Activated CD8-positive, alpha-beta memory T cell treated with anti-CD3 and anti-CD28 coated beads, Interleukin-2, amount 50 U/mL, for 24 hours (primary cell): Measurements from ENCODE around the gene CHST14.

Experiments used
- DNase-seq: peaks from one replicate; pipeline ENCODE4 v3.0.0-alpha.2; 2020; ENCODE audit errors: extremely low read depth

The CHST14 gene

DNA sequence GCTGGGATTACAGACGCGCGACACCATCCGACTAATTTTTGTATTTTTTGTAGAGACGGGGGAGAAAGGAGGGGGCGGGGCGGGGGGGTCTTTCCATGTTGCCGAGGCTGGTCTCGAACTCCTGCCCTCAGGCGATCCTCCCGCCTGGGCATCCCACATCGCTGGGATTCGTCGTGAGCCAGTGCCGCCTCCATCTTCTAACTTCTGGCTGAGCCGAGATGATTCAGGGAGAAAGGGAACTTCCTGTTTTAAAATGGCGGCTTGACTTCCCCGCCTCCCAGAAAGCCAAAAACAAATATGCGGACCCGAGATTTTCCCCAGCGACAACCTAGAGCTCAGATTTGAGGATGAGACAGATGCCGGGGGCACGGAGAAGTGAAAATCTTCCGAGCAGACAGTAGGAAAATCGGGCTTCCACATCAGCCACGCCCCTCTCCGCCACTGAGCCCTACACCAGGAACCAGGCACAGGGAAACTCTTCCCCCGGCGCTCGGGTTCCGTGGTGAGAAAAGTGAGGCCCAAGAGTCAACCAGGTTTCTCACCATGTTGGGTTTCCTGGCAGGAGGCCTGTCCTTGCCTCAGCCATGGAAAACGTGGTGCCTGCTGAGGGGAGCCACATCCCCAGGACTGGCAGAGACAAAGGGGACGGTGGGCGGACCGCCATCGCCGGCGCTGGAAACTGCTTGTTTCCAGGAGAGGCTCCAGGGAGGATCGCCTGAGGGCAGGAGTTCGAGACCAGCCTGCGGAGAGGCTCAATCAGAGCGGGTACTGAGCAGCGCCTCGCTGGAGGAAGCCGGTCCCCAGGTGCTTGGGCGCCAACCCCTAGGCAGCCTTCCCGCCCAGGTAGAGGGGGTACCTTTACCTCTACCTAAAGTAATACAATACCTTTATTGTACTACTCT lies 18.7 kb downstream of the CHST14 start:
- no peak for DNase-seq

DNA sequence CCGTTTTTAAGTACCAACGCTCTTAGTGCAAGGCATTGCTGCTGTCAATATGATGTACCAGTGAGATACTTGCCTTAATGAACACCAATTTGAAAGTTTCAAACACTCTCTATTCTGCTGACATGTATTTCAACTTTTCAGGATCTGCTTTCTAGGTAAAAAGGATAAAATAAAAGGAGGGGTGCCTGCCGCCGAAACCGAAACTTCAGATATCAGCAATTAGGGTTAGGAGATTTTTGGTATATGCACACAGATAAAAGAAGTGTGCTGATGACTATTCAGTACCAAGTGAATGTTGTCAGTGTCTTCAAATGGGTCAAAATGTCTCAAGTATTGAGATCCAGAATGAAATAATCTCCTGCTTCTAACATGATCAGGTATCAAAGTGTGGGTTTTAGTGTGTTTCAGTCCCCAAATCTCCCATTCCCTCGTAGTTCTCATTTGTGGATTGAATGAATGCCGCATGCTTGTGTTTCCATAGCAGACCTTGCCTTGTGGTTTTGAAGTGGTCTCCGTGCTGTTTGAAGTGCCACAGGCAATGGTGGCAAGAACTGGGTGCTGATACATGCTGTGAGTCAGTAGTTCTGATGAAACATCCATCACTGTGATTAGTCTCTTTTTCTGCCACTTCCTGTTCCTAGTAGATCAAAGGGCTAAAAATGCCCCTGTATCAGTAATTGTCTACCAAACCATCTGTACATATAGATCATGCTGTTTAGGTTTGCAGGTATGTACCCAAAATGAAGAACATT lies 22.5 kb downstream of the CHST14 start:
- peak; percentile 35 for DNase-seq

DNA sequence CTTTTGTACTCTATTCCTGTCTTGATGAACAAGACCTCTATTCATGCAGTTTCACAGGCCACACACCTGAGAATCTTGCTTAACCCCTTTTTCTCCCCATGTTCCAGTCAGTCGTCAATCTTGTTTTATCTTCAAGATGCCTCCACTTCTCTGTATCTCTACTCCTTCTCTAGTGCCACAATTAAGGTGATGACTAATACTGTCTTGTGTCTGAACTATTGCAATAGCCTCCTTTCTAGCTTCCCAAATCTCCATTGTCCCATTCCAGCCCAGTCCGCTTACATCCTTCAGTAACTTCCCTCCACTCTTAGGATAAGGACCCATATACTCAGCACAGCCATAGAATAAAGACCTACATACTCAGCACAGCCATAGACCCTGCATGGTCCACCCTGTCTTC lies 24.7 kb downstream of the CHST14 start:
- DNase-seq, result no peak

DNA sequence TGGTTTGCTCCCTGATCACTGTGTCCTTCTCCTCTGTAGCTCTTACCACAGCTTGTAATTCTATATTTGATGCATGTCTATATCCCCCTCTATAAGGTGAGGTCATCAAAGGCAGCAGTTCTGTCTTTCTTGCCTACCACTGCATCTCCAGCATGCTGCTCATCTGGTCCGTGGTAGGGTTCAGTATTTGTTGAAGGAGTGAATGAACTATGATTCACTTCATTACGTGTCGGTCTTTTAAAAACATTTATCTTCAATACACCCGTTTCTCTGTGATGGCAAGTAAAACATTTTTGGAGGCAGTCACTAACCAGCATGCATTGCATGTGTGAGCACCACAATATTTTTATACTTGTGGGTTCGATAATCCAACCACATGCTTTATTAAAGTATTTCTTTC lies 27.6 kb downstream of the CHST14 start:
- DNase-seq, result no peak

DNA sequence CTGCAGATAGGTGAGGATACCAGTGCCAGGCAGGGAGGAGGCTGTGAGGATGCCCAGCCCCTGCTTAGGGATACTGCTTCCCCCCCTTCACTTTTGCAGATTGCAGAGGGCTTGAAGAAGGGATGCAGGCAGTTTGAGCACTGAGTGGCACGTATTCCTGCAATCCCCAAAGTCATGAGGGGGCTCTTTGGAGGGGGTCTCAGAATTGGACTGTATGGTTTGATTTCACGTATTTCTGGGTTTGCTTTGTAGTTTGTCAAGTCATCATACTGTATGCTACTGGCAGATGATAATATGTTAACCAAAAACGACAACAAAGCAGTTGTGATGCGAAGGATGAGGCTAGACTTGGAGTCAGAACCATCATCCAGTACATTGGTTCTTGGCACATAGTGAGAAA lies 28.1 kb downstream of the CHST14 start:
- no peak for DNase-seq

DNA sequence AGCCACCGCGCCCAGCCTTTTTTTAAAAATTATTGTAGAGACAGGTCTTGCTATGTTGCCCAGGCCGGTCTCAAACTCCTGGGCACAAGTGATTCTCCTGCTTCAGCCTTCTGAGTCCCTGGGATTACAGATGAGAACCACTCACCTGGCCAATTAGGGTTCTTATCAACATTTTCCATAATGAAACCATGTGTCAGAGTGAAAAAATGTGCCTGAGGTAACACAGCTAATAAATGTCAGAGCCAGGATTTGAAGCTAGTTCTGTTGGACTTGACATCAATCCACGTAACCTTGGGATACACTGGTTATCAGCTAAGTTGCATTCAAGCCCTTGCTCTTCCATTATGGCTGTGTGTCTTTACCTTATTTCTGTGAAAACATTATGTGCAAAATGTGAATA lies 29.1 kb downstream of the CHST14 start:
- DNase-seq, result no peak

DNA sequence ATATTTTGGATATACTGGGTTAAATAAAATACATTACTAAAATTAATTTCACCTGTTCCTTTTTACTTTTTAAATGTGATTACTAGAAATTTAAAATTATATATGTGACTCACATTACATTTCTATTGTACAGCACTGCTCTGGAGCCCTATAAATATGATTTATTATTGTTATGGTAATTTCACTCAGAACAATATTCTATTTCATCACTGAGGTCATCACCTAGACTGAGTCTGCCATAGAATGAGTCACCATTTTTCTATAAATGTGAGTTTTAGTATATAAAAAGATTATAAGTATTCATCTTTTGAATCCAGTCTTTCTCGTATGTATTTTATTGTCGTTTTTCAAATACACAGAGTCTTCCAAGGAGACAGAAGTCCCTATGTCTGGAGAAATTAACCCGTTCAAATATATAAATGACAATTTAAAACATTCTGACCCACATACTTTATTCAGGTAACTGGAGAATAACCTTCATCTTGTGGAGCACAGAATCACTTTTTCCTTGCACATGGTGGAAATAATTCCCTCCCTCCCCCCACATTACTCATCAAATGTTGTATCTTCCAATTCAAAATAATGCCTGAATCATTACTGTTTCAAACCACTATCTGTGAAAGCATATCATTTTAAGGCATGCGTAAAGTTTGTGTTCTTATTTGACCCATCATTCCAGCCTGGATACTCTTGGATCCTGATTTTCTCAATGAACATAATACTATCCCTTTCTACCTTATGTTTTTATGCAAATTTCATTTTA lies 30.0 kb downstream of the CHST14 start:
- DNase-seq, result no peak

DNA sequence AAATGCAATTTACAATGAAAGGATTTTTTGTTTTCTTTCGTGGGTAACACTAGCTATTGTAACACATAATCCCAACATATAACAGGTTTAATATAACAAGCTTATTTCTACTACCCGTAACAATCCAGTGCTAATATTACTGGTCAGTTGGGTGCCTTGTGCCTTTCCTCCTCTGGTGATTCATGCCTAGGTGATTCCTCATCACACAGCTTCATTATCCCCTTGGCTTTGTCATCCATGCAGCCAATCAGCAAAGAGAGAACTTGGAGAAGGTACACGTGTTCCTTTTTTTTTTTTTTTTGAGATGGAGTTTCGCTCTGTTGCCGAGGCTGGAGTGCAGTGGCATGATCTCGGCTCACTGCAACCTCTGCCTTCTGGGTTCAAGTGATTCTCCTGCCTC lies 30.7 kb downstream of the CHST14 start:
- no peak for DNase-seq

DNA sequence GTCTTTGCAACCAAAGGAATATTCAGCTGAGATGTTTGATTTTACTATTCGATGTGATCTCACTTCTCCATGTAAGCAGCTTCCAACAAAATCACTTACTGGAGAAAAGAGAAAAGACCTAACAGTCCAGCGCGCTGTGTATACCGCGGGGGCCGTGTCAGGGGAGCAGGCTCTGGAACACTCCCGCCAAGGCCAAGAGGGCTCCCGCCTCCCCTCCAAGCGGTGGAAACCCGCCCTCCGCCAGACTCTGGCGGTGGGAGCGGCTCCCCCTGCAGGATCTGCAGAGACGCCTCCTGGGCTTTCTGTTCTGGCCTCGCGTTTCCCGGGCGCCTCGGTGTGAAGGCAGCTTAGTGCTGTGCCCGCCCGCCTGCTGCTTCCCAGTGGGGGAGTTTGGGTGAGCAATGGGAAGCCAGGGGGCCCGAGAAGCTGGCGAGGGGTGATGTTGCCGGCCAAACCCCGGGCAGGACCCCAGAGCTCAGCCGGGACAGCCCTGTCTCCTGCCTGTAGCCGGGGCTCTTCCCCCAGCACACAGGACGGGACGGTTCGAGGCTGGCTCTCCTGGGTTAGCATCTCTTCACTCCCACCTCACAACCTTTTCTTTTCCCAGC lies 36.3 kb downstream of the CHST14 start:
- DNase-seq, result peak; percentile 9

DNA sequence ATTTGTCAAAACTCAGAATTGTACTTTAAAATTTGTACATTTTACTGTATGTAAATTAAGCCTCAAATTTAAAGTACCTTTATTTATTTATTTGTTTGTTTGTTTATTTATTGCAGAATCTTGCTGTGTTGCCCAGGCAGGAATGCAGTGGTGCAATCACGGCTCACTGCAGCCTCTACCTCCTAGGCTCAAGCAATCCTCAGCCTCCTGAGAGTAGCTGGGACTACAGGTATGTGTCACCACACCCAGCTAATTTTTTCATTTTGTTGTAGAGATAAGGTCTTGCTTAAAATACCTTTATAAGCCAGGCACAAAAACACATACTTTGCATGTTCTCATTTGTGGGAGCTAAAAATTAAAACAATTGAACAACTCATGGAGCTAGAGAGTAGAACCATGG lies 37.4 kb downstream of the CHST14 start:
- no peak for DNase-seq

DNA sequence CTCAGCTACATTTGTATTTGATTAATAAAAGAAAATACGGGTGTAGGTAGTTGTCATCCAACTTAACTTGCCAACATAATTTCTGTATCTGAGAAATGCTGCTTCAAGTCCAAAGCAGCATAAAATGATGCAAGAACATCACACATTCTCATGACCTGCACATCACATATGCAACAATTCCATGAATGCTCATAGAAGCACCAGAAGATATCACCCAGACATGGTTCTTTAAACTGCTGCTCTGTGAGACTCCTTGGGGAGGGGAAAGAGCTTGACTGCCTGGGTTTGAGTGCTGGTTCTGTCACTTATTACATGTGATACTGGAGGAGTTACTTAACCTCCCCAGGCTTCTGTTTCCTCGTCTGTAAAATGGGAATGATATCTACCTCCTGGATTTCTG lies 39.4 kb downstream of the CHST14 start:
- DNase-seq, result no peak

DNA sequence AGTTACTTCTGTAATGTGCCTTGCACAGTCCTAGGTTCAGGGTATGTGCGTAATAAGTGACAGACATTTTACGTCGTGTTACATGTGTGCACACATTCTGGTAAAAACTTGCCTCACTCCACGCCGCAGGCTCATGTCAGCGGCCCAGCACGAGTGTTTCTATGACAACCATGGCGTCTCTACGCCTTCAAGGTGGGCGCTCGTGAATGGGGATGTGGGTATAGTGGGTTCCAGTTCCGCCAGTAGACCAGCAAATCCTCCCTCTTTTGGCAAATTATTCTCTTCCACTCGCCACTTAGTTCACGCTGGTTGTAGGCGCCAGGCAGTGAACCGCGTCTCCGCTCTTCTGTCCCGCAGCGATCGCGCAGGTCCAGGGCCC lies 40.3 kb downstream of the CHST14 start:
- no peak for DNase-seq

DNA sequence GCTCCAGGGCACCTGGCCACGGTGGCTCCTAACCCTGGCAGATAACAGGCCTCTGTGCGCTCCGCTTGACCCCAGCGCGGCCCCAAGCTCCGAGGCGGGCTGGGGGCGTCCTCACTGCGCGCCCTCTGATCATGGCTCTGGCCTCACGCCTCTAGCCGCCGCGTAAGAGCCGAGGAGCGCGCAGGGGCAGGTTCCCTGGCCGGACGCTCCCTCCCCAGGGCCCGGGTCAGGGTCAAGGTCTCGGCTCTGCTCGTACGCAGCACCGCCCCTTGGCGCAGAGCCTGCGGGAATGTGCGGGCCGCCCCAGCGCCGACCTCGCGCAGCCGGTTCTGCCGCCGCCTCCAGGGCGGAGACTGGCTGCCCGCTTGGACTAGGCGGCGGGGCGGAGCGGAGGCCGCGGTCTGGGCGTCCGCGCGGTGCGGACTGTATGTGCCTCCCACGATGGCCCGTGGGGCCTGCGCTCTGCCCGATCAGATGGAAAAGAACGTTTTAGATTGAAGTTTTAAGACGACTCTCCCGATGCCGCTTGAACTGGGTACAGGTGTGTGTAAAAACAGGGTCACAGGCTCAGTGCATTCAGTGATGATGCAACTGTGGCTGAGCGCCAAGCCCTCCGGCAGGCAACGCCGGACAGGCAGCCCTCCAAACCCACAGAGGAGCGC lies 40.8 kb downstream of the CHST14 start:
- DNase-seq, result no peak

DNA sequence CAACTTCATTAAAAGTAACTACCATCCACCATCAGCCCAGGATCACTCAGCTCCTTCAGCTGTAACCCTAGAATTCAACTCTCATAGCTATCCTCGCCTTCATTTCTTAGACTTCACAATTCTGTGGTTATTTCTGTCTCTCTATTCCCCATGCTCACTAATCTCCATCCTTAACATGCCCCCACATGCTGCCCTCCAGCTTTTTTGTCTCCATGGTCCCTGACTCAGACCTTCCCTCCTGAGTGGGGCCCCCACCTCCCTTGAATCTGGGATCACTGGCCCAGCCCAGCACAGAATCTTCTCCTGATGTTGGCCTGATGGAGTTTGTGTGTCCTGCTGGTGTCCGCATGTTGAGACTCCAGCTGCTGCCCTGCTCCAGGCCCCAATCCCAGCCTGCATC lies 41.7 kb downstream of the CHST14 start:
- DNase-seq, result no peak

DNA sequence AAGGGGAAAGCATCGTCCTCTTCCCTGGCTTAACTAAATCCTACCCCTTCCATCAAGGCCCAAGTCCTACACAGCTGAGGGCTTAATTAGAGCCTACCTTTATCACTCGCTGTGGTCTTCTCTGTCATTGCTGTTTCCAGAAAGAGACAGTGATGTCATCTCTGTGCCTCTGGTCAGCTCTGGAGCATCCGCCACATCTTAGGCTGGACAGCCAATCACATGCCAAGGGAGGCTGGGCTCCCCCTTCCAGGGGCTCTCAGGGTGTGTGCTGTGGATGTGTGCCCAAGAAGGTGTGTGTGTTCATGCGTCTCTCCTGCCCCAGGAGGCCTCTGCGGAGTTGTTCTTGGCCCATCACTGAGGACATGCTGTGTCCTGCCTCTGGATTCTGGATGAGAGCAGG lies 42.8 kb downstream of the CHST14 start:
- DNase-seq, result no peak

DNA sequence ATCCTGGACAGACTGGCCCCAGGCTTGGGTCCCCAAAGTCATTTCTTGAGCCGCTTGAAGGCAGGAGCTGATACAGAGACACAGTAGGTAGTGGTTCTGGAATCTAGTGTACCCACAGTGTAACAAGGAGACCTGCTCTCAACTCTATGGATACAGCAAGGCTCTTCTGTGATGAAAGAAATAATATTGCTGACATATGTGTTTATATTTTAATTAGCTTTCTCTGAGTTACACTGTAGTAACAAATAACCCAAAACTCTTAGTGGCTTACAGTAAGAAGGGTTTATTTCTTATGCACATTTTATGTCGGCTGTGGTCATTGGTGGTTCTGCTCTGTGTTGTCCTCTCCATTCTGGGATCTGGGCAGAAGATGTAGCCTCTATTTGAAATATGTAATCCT lies 45.5 kb downstream of the CHST14 start:
- DNase-seq, result no peak
